ENCODE measurements around the gene CBLB.
A peak's percentile ranks its signal among the peaks of the same experiment; 100 is the strongest.

Gene CBLB

GRCh38 chr3:105868742-105869530 is at the start of gene CBLB:
Gene CBLB (minus strand): TSS chr3:105869012. CDS start chr3:105867577, 1,435 bp downstream.
- DNase-seq, result peak; percentile 99

GRCh38 chr3:105916767-105917166 is 48.0 kb upstream of the CBLB start:
- no peak for DNase-seq

- no peak for DNase-seq
Observed at GRCh38 chr3:105915524-105915923, 46.7 kb upstream of the CBLB start.

GRCh38 chr3:105913616-105914015 is 44.8 kb upstream of the CBLB start:
- DNase-seq, result no peak

- no peak for DNase-seq
Observed at GRCh38 chr3:105912891-105913290, 44.1 kb upstream of the CBLB start.

GRCh38 chr3:105911496-105911895 is 42.7 kb upstream of the CBLB start:
- DNase-seq, result no peak

- no peak for DNase-seq
Observed at GRCh38 chr3:105907777-105908176, 39.0 kb upstream of the CBLB start.

- no peak for DNase-seq
Observed at GRCh38 chr3:105906836-105907235, 38.0 kb upstream of the CBLB start.

- DNase-seq, result no peak
Observed at GRCh38 chr3:105906345-105906744, 37.5 kb upstream of the CBLB start.

GRCh38 chr3:105905328-105905727 is 36.5 kb upstream of the CBLB start:
- no peak for DNase-seq

GRCh38 chr3:105904678-105905284 is 36.0 kb upstream of the CBLB start:
- no peak for DNase-seq

GRCh38 chr3:105904251-105904650 is 35.4 kb upstream of the CBLB start:
- no peak for DNase-seq

- DNase-seq, result no peak
Observed at GRCh38 chr3:105899516-105899915, 30.7 kb upstream of the CBLB start.

- DNase-seq, result no peak
Observed at GRCh38 chr3:105891101-105891500, 22.3 kb upstream of the CBLB start.

- no peak for DNase-seq
Observed at GRCh38 chr3:105888621-105889579, 20.1 kb upstream of the CBLB start.

GRCh38 chr3:105885256-105885655 is 16.4 kb upstream of the CBLB start:
- peak; percentile 92 for DNase-seq

GRCh38 chr3:105883798-105884377 is 15.1 kb upstream of the CBLB start:
- DNase-seq, result no peak

- no peak for DNase-seq
Observed at GRCh38 chr3:105880681-105881290, 12.0 kb upstream of the CBLB start.

- no peak for DNase-seq
Observed at GRCh38 chr3:105878061-105878460, 9.2 kb upstream of the CBLB start.

- DNase-seq, result no peak
Observed at GRCh38 chr3:105877336-105877910, 8.6 kb upstream of the CBLB start.

- DNase-seq, result no peak
Observed at GRCh38 chr3:105876780-105877327, 8.0 kb upstream of the CBLB start.

Measured in NCI-H146 (cell line).